Measurements from ENCODE around the gene WDR62. TPM values are rescaled to one million over a fixed set of nuclear protein-coding genes. Genes with fewer than 3 reads are reported as not detected.
"Not testable (repeated sequence)": the region's sequence is repeated elsewhere in the genome, so short reads cannot be mapped to it uniquely, and the experiment has no call there.

The WDR62 gene
- total RNA-seq, 1 donor from 2014 or later: 1.2 TPM

DNA sequence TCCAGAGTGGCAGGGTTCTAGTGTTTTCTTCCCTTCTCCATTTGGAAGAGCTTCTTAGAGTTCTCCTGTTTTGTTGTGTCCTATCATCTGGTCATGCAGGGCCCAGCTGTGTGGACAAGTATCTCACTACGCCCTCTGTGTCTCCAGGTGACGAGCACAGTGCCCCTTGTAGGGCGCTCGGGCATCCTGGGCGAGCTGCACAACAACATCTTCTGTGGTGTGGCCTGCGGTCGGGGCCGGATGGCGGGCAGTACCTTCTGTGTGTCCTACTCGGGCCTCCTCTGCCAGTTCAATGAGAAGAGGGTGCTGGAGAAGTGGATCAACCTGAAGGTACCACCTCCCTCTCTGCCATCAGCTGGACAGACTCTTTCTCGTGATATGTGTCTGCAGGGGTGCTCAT, 13.0 kb downstream of the WDR62 start:
- no peak for ATAC-seq
- intact Hi-C loops (cut with DNase I): loop anchor here (10.0 kb wide), 1 partner anchor 47 kb away; the partner anchor contains the start of genes OVOL3, POLR2I and TBCB
- DNase-seq (ENCODE audit: low spot score): no peak

DNA sequence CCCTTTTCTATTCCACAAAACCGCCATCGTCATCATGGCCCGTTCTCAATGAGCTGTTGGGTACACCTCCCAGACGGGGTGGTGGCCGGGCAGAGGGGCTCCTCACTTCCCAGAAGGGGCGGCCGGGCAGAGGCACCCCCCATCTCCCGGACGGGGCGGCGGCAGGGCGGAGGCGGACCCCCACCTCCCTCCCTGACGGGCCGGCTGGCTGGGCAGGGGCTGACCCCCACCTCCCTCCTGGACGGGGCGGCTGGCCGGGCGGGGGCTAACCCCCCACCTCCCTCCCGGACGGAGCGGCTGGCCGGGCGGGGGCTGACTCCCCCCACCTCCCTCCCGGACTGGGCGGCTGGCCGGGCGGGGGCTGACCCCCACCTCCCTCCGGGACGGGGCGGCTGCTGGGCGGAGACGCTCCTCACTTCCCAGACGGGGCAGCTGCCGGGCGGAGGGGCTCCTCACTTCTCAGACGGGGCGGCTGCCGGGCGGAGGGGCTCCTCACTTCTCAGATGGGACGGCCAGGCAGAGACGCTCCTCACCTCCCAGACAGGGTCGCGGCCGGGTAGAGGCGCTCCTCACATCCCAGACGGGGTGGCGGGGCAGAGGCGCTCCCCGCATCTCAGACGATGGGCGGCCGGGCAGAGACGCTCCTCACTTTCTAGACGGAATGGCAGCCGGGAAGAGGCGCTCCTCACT, 14.3 kb downstream of the WDR62 start:
- intact Hi-C loops (cut with DNase I): loop anchor here (10.0 kb wide), 1 partner anchor 46 kb away; the partner anchor contains the start of genes OVOL3, POLR2I and TBCB
- not testable (repeated sequence) for DNase-seq (ENCODE audit: low spot score); ATAC-seq

DNA sequence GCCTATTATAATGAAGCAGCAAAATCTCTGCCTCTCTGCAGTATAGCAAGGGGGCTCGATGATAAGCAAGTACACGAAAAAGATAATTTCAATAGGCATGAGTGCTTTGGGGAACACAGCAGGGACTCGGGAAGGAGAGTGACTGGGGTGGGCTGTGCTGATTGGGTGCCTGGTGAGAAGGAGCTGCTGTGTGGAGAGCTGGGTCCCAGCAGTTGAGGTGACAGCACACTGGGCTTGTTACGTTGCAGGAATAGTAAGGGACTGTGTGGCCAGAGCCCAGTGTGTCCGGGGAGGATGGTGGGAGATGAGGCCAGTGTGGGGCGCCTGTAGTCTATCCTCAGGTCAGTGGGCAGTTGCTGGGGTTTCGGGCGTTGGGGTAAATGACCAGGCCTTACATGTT, 17.4 kb downstream of the WDR62 start:
- intact Hi-C loops (cut with DNase I): no loop called here
- ATAC-seq (no peak), DNase-seq (ENCODE audit: low spot score) (no peak)

DNA sequence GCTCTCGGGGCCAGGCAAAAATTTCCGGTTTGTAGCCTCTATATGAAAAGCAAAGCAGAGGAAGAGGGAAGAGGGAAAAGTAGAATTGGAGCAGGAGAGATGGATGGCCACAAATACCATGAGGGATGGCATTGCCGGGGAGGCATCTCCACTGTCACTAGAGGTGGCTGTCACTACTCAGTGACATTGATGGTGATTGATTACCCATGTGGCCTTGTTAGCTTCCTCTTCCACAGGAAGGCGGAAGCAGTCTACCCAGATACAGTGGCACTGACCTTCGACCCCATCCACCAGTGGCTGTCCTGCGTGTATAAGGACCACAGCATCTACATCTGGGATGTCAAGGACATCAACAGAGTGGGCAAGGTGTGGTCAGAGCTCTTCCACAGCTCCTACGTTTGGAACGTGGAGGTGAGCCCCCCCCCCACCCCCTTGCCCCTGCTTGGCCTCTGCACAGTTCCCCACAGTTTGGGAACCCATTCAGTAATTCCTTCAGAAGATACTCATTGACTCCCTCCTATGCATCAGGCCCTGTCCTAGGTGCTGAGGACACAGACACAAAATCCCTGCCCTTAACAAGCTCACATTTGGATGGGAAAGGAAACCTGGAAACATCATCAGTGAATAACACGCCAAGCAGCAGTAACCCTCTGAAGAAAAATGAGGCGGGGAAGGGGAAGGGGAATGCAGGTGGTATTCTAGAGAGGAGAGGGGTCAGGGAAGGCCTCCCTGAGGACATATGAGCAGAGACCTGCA, 18.6 kb downstream of the WDR62 start:
- ATAC-seq: no peak
- DNase-seq (ENCODE audit: low spot score): no peak

GRCh38 chr19:36079389-36079945, 24.8 kb downstream of the WDR62 start:
- DNase-seq (ENCODE audit: low spot score): no peak
- intact Hi-C loops (cut with DNase I): no loop called here
- no peak for ATAC-seq

More for the DNA sequence above, 18.6 kb downstream of the WDR62 start:
- intact Hi-C loops (cut with DNase I): no loop called here

DNA sequence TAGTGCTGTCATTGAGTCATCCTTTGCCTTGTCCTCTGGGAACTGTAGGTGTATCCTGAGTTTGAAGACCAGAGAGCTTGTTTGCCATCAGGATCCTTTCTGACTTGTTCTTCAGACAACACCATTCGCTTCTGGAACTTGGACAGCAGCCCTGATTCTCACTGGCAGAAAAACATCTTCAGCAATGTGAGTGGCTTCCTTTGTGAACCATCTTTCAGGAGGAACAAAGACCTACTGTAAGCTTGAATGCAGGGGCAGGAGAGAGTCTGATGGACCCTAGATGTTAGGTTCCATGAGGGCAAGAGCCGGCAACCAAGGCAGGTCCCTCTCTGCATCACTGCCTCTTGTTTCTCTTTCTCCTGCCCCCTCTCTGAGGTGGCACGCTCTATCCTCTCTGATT, 26.7 kb downstream of the WDR62 start:
- ATAC-seq: peak; percentile 79
- DNase-seq (ENCODE audit: low spot score): no peak
- intact Hi-C loops (cut with DNase I): loop anchor here (5.0 kb wide), 1 partner anchor 1006 kb away; no protein-coding TSS in a partner anchor

GRCh38 chr19:36081894-36082293, 27.2 kb downstream of the WDR62 start:
- peak; percentile 61 for ATAC-seq
- no peak for DNase-seq (ENCODE audit: low spot score)
- intact Hi-C loops (cut with DNase I): loop anchor here (5.0 kb wide), 1 partner anchor 1005 kb away; no protein-coding TSS in a partner anchor

DNA sequence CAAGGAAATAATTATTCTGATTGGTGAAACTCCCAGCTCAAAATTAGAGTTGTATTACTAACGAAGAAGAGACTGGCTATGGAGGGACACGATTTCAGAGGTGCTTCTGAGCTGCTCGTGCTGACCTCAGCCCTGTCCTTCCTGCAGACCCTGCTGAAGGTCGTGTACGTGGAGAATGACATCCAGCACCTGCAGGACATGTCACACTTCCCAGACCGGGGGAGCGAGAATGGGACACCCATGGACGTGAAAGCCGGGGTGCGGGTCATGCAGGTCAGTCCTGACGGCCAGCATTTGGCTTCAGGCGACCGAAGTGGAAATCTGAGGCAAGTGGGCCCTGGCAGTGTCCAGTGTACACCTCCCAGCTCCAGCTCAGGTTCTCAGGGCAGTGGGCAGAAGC, 28.2 kb downstream of the WDR62 start:
- no peak for ATAC-seq
- intact Hi-C loops (cut with DNase I): loop anchor here (5.0 kb wide), 1 partner anchor 1004 kb away; no protein-coding TSS in a partner anchor

DNA sequence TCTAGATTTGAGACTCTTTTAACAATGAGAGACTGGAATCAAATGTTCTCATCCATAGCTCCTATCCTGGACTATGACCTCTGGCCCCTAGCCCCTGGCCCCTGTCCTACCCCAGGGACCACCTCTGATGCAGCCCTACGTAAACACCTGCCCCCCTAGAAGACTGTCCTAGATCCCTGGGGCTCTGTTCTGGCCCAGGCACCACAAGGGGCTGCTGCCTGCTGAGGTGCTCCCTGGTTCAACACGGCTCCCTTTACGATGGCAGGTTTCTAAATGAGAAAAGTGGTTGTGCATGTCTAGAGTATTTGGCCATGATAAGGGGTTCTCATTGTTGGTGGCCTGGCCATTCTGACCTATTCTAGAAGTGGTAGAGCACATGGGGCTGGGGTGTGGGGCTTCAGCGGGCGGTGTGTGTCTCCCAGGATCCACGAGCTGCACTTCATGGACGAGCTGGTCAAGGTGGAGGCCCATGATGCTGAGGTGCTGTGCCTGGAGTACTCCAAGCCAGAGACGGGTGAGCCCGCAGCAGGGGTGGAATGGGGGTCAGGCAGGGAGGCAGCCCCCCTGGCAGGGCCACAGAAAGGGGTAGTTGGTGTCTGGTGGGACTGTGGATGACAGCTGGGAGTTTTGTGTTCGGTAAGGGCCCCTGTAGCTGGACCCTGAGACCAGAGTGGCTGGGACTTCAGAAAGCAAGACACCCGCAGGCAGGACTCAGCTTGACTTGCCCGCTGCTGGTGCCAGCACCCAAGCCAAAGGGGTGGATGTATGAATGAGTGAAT, 29.7 kb downstream of the WDR62 start:
- no peak for DNase-seq (ENCODE audit: low spot score)
- intact Hi-C loops (cut with DNase I): loop anchor here (5.0 kb wide), 1 partner anchor 1003 kb away; no protein-coding TSS in a partner anchor

More for the DNA sequence above, 28.2 kb downstream of the WDR62 start:
- DNase-seq (ENCODE audit: low spot score): no peak

DNA sequence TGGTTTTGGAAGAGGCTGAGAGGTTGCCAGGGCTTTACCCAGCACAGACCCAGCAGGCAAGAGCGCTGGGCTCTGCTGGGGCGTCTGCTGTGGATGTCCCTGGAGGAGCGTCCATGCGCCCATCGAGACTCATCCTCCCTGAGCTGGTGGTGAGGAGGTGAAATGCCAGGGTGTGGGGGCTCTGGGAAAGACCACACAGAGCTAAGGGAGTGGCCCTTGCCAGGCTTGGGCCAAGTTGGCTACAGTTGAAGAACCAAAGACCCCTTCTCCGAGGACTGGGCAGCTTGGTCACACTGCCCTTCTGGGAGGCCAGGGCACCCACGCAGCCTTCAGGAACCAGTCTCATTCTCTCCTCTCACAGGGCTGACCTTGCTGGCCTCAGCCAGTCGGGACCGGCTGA, 31.6 kb downstream of the WDR62 start:
- intact Hi-C loops (cut with DNase I): no loop called here
- DNase-seq (ENCODE audit: low spot score) (no peak), ATAC-seq (no peak)

More for the DNA sequence above, 29.7 kb downstream of the WDR62 start:
- ATAC-seq: no peak

GRCh38 chr19:36089847-36090246, 35.1 kb downstream of the WDR62 start:
- intact Hi-C loops (cut with DNase I): no loop called here
- ATAC-seq (no peak), DNase-seq (ENCODE audit: low spot score) (no peak)

GRCh38 chr19:36090910-36091695, 36.4 kb downstream of the WDR62 start:
- no peak for ATAC-seq
- intact Hi-C loops (cut with DNase I): no loop called here
- no peak for DNase-seq (ENCODE audit: low spot score)

DNA sequence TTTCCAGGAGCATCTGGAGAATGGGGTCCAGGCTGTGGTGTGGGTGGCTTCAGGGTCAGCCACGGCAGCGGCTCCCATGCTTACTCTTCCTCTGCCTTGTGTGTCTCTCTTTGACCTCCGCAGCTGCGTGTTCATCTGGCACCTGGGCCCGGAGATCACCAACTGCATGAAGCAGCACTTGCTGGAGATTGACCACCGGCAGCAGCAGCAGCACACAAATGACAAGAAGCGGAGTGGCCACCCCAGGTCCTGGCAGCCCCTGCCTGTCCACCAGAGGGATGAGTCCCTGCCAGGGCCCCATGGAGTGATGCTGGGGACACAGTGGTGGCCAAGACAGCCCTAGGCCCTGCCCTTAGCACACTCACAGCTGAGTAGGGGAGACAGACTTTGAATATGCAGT, 37.9 kb downstream of the WDR62 start:
- DNase-seq (ENCODE audit: low spot score) (no peak), ATAC-seq (no peak)
- intact Hi-C loops (cut with DNase I): no loop called here

GRCh38 chr19:36093146-36093662, 38.5 kb downstream of the WDR62 start:
- intact Hi-C loops (cut with DNase I): no loop called here
- DNase-seq (ENCODE audit: low spot score) (no peak), ATAC-seq (no peak)

DNA sequence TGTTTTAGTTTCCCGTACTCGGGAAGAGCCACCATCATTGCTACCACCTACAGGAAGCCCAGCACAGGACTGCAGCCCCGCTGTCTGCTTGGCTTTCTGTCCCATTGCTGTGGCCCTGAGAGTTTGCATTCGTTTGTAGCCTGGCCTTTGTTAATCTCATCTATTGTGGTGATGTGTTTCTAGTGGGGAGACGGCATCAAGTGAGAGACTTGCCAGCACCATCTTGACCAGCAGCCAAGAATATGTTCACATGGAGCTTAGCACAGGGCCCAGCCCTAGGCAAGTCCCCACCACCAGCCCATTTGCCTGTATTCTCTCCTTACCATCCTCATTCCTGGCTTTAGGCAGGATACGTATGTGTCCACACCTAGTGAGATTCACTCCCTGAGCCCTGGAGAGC, 39.0 kb downstream of the WDR62 start:
- intact Hi-C loops (cut with DNase I): no loop called here
- ATAC-seq (no peak), DNase-seq (ENCODE audit: low spot score) (no peak)

- DNase-seq (ENCODE audit: low spot score): no peak
- intact Hi-C loops (cut with DNase I): no loop called here
- ATAC-seq: peak; percentile 77
These were observed 42.3 kb downstream of the WDR62 start for GRCh38 chr19:36097036-36097435.

DNA sequence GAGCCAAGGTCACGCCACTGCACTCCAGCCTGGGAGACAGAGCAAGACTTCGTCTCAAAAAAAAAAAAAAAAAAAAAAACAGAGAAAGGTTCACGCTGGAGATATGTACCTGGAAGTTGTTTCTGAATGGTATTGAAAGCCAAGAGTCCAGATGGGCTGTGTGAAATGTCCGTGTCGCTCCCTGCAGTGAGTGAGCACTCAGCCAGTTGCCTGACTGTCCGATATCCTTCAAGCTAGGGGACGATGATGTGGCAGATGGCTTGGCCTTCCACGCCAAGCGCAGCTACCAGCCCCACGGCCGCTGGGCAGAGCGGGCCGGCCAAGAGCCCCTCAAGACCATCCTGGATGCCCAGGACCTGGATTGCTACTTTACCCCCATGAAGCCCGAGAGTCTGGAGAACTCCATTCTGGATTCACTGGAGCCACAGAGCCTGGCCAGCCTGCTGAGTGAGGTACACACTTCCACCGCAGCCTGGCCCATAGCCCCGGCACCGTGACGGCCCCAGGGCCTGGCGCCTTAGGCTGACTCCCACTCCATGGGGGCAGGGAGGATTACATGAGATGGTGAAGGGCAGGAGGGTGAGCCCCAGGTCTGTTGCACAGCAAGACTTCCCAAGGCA, 44.6 kb downstream of the WDR62 start:
- no peak for DNase-seq (ENCODE audit: low spot score)
- intact Hi-C loops (cut with DNase I): no loop called here
- ATAC-seq: no peak

DNA sequence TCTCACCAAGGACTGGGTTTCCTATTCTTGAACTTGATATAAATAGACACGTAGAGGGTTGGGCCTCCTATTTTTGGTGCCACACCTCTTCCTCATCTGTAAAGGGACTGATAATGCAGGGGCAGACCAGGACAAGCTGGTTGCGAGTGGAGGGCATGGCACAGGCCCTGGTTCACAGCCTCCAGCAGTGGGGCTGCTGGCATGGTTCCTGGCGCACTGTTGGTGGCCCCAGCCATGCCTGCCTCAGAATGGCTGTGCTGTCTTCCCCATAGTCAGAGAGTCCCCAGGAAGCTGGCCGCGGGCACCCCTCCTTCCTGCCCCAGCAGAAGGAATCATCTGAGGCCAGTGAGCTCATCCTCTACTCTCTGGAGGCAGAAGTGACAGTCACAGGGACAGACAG, 45.8 kb downstream of the WDR62 start:
- DNase-seq (ENCODE audit: low spot score) (no peak), ATAC-seq (no peak)
- intact Hi-C loops (cut with DNase I): no loop called here

Data from sciatic nerve (tissue), 2 donors.